ENCODE measurements around the gene TAF1C.
A peak's percentile ranks its signal among the peaks of the same experiment; 100 is the strongest.

Gene TAF1C

DNA sequence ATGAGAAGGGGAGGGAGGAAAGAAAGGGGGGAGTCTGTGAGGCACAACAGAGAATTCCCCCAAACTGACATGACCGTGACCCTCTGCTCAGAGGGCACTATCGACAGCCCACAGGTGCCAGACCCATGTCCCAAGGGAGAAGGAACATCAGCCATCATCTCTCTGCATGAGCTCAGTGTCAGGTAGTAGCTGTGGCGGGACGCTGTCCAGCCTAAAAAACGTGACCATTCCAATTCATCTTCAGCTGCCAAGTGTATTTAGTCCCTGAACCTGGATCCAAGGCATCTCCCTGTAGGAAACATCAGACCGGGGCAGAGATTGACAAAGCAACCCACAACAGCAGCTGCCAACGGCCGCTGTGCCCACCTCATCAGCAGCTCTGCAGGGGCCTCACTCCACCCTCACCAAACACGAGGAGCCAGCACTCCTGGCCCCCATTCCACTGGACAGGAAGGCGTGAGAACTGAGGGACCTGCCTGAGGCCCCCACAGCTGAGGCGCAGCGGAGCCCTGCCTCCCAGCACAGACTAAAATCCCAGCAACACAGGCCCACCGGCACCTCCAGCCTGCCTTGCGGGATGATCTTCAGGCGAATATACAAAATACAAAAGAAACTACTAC is 8.6 kb downstream of the TAF1C start:
- DNase-seq (ENCODE audit: low spot score), result no peak
- TF ChIP-seq, protein P1, sequence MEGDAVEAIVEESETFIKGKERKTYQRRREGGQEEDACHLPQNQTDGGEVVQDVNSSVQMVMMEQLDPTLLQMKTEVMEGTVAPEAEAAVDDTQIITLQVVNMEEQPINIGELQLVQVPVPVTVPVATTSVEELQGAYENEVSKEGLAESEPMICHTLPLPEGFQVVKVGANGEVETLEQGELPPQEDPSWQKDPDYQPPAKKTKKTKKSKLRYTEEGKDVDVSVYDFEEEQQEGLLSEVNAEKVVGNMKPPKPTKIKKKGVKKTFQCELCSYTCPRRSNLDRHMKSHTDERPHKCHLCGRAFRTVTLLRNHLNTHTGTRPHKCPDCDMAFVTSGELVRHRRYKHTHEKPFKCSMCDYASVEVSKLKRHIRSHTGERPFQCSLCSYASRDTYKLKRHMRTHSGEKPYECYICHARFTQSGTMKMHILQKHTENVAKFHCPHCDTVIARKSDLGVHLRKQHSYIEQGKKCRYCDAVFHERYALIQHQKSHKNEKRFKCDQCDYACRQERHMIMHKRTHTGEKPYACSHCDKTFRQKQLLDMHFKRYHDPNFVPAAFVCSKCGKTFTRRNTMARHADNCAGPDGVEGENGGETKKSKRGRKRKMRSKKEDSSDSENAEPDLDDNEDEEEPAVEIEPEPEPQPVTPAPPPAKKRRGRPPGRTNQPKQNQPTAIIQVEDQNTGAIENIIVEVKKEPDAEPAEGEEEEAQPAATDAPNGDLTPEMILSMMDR (IDR thresholded peaks at IDR 0.05; ENCODE audit: extremely low read depth, missing control alignments), result no peak

DNA sequence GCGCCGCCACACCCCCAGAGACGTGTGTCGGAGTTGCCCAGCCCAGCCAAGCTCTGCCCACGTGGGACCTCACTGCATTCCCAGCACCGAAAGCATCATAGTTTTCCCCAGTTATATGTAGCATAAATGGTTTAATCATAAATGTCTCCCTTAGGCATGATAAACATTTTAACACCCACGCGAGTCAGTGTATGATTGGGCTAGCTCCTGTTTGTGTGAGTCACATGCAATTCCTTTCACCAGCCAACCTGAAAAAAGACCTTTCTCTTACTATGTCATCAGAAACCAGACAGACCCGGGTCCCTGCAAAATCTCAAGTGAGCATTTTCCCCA is 9.2 kb downstream of the TAF1C start:
- TF ChIP-seq, protein P1 (IDR thresholded peaks at IDR 0.05; ENCODE audit: extremely low read depth, missing control alignments), result no peak
- DNase-seq (ENCODE audit: low spot score), result no peak

DNA sequence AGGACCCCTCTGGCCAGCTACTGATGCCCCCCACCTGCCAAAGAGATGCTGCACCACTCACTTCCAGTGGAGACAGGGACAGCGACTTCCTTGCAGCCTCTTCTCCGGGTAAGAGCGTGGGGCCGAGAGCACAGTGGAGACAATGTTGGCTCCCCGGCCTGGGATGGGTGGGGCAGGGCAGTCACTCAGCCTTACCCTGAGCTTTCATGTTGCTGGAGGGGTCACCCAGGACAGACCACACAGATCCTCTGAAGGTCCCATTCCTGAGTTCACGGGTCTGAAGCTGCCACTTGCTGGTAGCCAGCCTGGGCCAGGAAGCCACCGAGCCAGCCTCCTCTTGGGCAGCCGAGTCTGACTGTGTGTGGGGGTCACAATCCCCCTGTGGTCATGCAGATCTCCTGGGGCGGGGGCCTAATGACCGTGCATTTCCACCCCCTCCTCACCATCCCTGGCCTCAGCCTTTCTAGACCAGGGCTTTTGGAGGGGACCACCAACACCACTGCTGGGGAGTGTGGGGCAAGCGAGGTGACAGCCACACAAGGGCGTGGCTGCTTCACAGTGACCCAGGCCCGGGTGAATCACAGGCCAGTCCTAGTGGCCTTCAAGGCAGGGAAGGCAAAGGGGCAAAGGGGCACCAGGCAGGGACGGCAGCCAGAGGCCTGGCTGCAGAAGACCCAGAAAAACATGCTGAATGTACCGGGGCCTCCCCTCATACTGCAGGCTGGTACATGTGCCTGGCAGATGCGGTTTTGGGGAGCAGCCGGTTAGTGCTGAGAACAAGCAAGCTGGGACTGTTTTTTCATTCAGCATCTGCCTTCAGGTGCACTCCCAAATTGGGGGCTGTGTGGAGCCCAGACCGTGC is 10.4 kb downstream of the TAF1C start:
- peak; percentile 20 for DNase-seq (ENCODE audit: low spot score)
- TF ChIP-seq, protein P1 (IDR thresholded peaks at IDR 0.05; ENCODE audit: extremely low read depth, missing control alignments), result no peak

DNA sequence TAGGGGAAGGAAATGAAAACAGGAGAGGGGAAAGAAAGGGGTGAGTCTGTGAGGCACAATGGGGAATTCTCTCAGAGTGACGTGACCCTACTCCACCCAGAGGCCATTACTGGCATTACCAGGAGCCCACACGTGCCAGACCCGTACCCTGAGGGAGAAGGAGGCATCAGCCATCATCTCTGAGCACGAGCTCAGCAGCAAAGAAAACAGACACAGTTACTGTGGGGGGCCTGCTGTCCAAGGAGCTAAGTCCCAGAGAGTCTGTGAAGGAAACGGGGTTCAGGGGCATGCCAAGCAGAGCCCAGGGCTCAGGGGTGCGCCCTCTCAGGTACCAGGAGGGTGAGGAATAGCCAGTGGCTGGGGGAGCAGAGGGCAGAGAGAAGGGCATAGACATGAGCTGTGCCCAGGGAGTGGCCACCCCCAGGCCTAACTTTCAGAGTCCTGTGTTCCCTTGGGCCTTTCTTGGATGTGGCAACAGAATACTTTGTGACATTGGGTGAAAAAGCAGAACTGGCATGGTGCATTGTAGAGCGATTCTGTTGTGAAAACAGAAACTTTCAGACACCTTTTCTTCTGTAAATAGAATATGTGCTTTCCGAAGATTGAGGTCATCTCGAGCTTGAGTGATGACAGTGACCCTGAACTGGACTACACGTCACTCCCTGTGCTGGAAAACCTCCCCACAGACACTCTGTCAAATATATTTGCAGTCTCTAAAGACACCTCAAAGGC is 11.3 kb downstream of the TAF1C start:
- peak; percentile 66 for DNase-seq (ENCODE audit: low spot score)
- TF ChIP-seq, protein P1 (IDR thresholded peaks at IDR 0.05; ENCODE audit: extremely low read depth, missing control alignments), result peak; percentile 75

DNA sequence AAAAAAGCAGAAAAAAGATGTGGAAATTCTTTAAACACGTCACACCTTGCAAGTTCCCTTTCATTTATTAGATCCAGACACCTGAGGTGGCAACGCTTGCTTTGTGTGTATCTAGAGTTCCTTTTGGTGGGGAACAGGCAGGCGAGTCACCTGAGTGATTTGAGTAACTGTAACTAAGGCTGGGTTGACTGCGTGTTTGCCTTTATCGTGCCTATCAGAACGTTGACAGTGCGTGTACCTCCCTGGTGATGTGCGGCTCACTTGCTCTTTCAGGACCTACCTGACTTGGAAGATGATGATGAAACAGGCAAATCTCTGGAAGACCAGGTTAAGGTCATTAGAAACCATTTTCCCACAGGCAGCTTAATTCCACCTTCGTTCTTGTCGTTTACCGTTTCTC is 12.5 kb downstream of the TAF1C start:
- DNase-seq (ENCODE audit: low spot score), result no peak
- TF ChIP-seq, protein P1 (IDR thresholded peaks at IDR 0.05; ENCODE audit: extremely low read depth, missing control alignments), result no peak

DNA sequence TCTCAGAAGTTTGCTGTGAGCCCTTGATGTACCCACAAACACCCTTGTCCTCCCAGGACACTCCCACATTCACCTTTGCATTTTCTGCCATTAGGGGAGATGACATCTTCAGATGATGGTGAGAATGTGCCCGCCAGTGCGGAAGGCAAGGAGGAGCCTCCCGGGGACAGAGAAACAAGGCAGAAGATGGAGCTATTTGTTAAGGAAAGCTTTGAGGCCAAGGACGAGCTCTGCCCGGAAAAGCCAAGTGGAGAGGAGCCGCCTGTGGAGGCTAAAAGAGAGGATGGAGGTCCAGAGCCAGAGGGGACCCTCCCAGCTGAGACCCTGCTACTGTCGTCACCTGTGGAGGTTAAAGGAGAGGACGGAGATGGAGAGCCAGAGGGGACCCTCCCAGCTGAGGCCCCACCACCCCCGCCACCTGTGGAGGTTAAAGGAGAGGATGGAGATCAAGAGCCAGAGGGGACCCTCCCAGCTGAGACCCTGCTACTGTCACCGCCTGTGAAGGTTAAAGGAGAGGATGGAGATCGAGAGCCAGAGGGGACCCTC is 17.0 kb downstream of the TAF1C start:
- no peak for DNase-seq (ENCODE audit: low spot score)
- TF ChIP-seq, protein P1 (IDR thresholded peaks at IDR 0.05; ENCODE audit: extremely low read depth, missing control alignments), result no peak
